HepG2 (cell line): Measurements from ENCODE around the gene ACCS. TPM values are rescaled to one million over a fixed set of nuclear protein-coding genes. Genes with fewer than 3 reads are reported as not detected.

Experiments used
- ATAC-seq: fragments of 200-7000 bp; cut with Tn5 transposase; 3 replicates; pipeline ENCODE4 v1.9.1; 2020; ENCODE audit warnings: mild to moderate bottlenecking, moderate library complexity
- BruUV-seq: library from RNA; stranded (reverse); fragments of 400-500 nt; replicated peaks from 2 replicates; lab custom pipeline; 2021; lab: Mats Ljungman, UMichigan
- CTCF ChIA-PET: fragments of 300-600 bp; formaldehyde crosslinking; extraction: SDS; loops from one replicate; lab custom pipeline; 2021; ENCODE audit warnings: low total read pairs, inconsistent platforms, low intra/inter-chr PET ratio; lab: Yijun Ruan, JAX
- POLR2A ChIA-PET: fragments of 350-600 bp; sonication (Branson Sonifier 250); formaldehyde crosslinking; loops from one replicate; lab custom pipeline; 2020; ENCODE audit warnings: antibody characterized with exemption, inconsistent platforms; lab: Yijun Ruan, JAX
- DNase-seq: peaks from one replicate; pipeline ENCODE4 v3.0.0-alpha.2; 2015; ENCODE audit warnings: low spot score
- FAIRE-seq: peaks from 3 replicates; lab custom pipeline; 2011; peaks lifted over from hg19 to GRCh38; lab: Jason Lieb, UNC
- H2AFZ ChIP-seq: one replicate; pipeline ENCODE4 v1.6.1; 2011; ENCODE audit warnings: low read length, inconsistent platforms
- H3K27ac ChIP-seq: fragments of 300-600 bp; 3 replicates; pipeline ENCODE4 v1.8.0; 2011; ENCODE audit warnings: mixed run types, mild to moderate bottlenecking, mixed read lengths, low read length, inconsistent platforms; ENCODE audit not compliant: insufficient read depth; ENCODE audit errors: extremely low read length
- H3K27me3 ChIP-seq, 2 experiments: fragments of 200-600 bp in 1 of 2; 2 replicates in 1 of 2; 3 replicates in 1 of 2; pipeline versions ENCODE4 v1.6.0 to v1.8.0; 2011; ENCODE audit warnings: low read length in 2 of 2, mild to moderate bottlenecking in 2 of 2, moderate library complexity in 2 of 2, inconsistent platforms in 1 of 2; ENCODE audit not compliant: insufficient read depth in 2 of 2, control insufficient read depth in 1 of 2
- H3K36me3 ChIP-seq, 2 experiments: fragments of 200-600 bp in 1 of 2; replicated peaks in 1 of 2; 2 replicates in 1 of 2; 3 replicates in 1 of 2; pipeline versions ENCODE4 v1.5.1 to v1.8.0; 2011; ENCODE audit warnings: low read length in 2 of 2, inconsistent platforms in 1 of 2; ENCODE audit not compliant: insufficient read depth in 2 of 2, control insufficient read depth in 1 of 2
- H3K4me1 ChIP-seq: 2 replicates; pipeline ENCODE4 v1.5.1; 2012; ENCODE audit warnings: low read length, inconsistent platforms; ENCODE audit not compliant: insufficient read depth
- H3K4me2 ChIP-seq: 2 replicates; pipeline ENCODE4 v1.6.0; 2011; ENCODE audit warnings: low read depth, low read length, inconsistent platforms
- H3K4me3 ChIP-seq, 3 experiments: fragments of 200-600 bp in 1 of 3; sonication (generic), shearing (Covaris generic) in 1 of 3; replicated peaks in 1 of 3; 2 replicates each; pipeline ENCODE4 v1.5.1; 2011 to 2016; ENCODE audit warnings: low read length in 3 of 3, inconsistent platforms in 2 of 3, low read depth in 2 of 3, mild to moderate bottlenecking in 2 of 3, control low read depth in 1 of 3, mixed read lengths in 1 of 3; ENCODE audit not compliant: insufficient read depth in 1 of 3
- H3K79me2 ChIP-seq: one replicate; pipeline ENCODE4 v1.6.1; 2011; ENCODE audit warnings: low read length, inconsistent platforms; ENCODE audit not compliant: insufficient read depth
- H3K9ac ChIP-seq: 2 replicates; pipeline ENCODE4 v1.6.0; 2011; ENCODE audit warnings: mild to moderate bottlenecking, low read depth, low read length, inconsistent platforms; ENCODE audit not compliant: insufficient read depth
- H3K9me3 ChIP-seq: 2 replicates; pipeline ENCODE4 v1.5.1; 2012; ENCODE audit warnings: mild to moderate bottlenecking, low read length
- H4K20me1 ChIP-seq: 2 replicates; pipeline ENCODE4 v1.6.0; 2011; ENCODE audit warnings: inconsistent platforms, mild to moderate bottlenecking, low read length, moderate library complexity; ENCODE audit not compliant: insufficient read depth
- ARHGAP35 ChIP-seq: sonication (generic); formaldehyde crosslinking; IDR thresholded peaks from 2 replicates; pipeline ENCODE4 v1.9.0; 2022; ENCODE audit warnings: mild to moderate bottlenecking, inconsistent platforms, moderate library complexity, missing genetic modification reagents, borderline replicate concordance
- ETV5 ChIP-seq: IDR thresholded peaks from 2 replicates; pipeline ENCODE4 v1.6.1; 2018; ENCODE audit warnings: missing biosample characterization, missing genetic modification reagents, inconsistent platforms, borderline replicate concordance
- HDAC2 ChIP-seq: sonication (generic); formaldehyde crosslinking; IDR thresholded peaks from 2 replicates; pipeline ENCODE4 v1.4.0; 2020; ENCODE audit warnings: missing genetic modification reagents
- HMG20A ChIP-seq: IDR thresholded peaks from 2 replicates; pipeline ENCODE4 v1.6.1; 2016; ENCODE audit warnings: borderline replicate concordance
- MAX ChIP-seq: IDR thresholded peaks from 2 replicates; pipeline ENCODE4 v1.6.1; 2012; ENCODE audit warnings: inconsistent platforms
- RFX3 ChIP-seq: IDR thresholded peaks from 2 replicates; pipeline ENCODE4 v1.6.1; 2016; ENCODE audit warnings: missing biosample characterization, missing genetic modification reagents
- SALL2 ChIP-seq: sonication (generic); formaldehyde crosslinking; IDR thresholded peaks from 2 replicates; pipeline ENCODE4 v1.8.1; 2023; ENCODE audit warnings: mild to moderate bottlenecking, missing genetic modification reagents, inconsistent platforms
- YY1 ChIP-seq: IDR thresholded peaks from 2 replicates; pipeline ENCODE4 v1.6.1; 2011; ENCODE audit warnings: low read length, low read depth, moderate library complexity, mild to moderate bottlenecking; ENCODE audit not compliant: insufficient read depth, insufficient replicate concordance
- ZBTB1 ChIP-seq: sonication (generic); formaldehyde crosslinking; IDR thresholded peaks from 2 replicates; pipeline ENCODE4 v1.4.0; 2020; ENCODE audit warnings: missing genetic modification reagents, borderline replicate concordance
- ZFP37 ChIP-seq: sonication (generic); formaldehyde crosslinking; IDR thresholded peaks from 2 replicates; pipeline ENCODE4 v1.4.0; 2020; ENCODE audit warnings: missing genetic modification reagents, borderline replicate concordance
- ZFP41 ChIP-seq: sonication (generic); formaldehyde crosslinking; IDR thresholded peaks from 2 replicates; pipeline ENCODE4 v1.4.0; 2020; ENCODE audit warnings: mild to moderate bottlenecking, missing genetic modification reagents, borderline replicate concordance
- ZNF251 ChIP-seq: sonication (generic); formaldehyde crosslinking; IDR thresholded peaks from 2 replicates; pipeline ENCODE4 v1.9.0; 2021; ENCODE audit warnings: mild to moderate bottlenecking, missing genetic modification reagents
- ZNF333 ChIP-seq: sonication (generic); formaldehyde crosslinking; IDR thresholded peaks from 2 replicates; pipeline ENCODE4 v1.4.0; 2020; ENCODE audit warnings: mild to moderate bottlenecking, missing genetic modification reagents, borderline replicate concordance
- ZNF44 ChIP-seq: sonication (generic); formaldehyde crosslinking; IDR thresholded peaks from 2 replicates; pipeline ENCODE4 v1.5.1; 2020; ENCODE audit warnings: mild to moderate bottlenecking, missing genetic modification reagents
- ZNF639 ChIP-seq: conservative IDR thresholded peaks from 2 replicates; pipeline ENCODE4 v1.6.1; 2018; ENCODE audit warnings: missing genetic modification reagents
- ZNF749 ChIP-seq: sonication (generic); formaldehyde crosslinking; IDR thresholded peaks from 2 replicates; pipeline ENCODE4 v1.8.0; 2022; ENCODE audit warnings: mild to moderate bottlenecking, missing genetic modification reagents, moderate library complexity, borderline replicate concordance
- whole genome bisulfite sequencing: methylation state at CpG from one replicate; pipeline ENCODE4 v1.1.6; 2017; ENCODE audit warnings: low lambda C conversion rate; 5-methylcytosine and 5-hydroxymethylcytosine counted together
- in situ Hi-C: cut with HindIII; loops from 2 replicates; pipeline ENCODE4 v1.10.0; 2017; ENCODE audit warnings: low pct_unique_long_range_greater_than_20kb; ENCODE audit not compliant: extremely low pct_ligation_motif_present
- intact Hi-C: fragments of 100-400 bp; cut with micrococcal nuclease; formaldehyde crosslinking; loops from one replicate; pipeline ENCODE4 v1.10.0; 2022; ENCODE audit not compliant: unreplicated experiment
- polyA plus RNA-seq, 8 experiments: library from polyadenylated mRNA; depleted of rRNA in 3 of 8; stranded (reverse) in 7 of 8; unstranded in 1 of 8; fragments of >200 nt; fragmentation: Illumina TruSeq in 4 of 8; extraction: Trizol in 4 of 8; gene quantifications; 2 replicates each; pipeline versions ENCODE4 v1.2.1 to v1.2.3, GENCODE V29; 2011 to 2016; ENCODE audit warnings: low read depth in 4 of 8, missing spikeins in 1 of 8, mixed read lengths in 1 of 8; ENCODE audit not compliant: insufficient read depth in 1 of 8
- total RNA-seq, 5 experiments: library from RNA; depleted of rRNA; stranded (reverse); fragments of >200 nt; fragmentation: Illumina TruSeq; extraction: Trizol; gene quantifications; 2 replicates each; pipeline ENCODE4 v1.2.3, GENCODE V29; 2016; ENCODE audit warnings: low read depth in 1 of 5

The ACCS gene
- total and polyA plus RNA-seq, 2 of the 13 experiments (the other 11 are each of a cell fraction or from before 2014, with no cell fraction given) = 0.55 to 0.59 TPM

GRCh38 chr11:44017443-44018126 lies 48.5 kb upstream of the ACCS start:
- POLR2A ChIA-PET = no interaction called here
- BruUV-seq = no TSS peak
- Histone ChIP-seq H4K20me1 (no peaks in the 10 kb centered on the region), H3K27me3 (peaks cover 1 to 2% of the 10 kb centered on the region in 2 experiments; a peak in 1 of 5 replicates), H3K79me2 (no peaks in the 10 kb centered on the region), H3K9ac (no peak overlapping the region), H3K36me3 (no peaks in the 10 kb centered on the region), H2AFZ (no peak overlapping the region), H3K4me2 (no peak overlapping the region), H3K27ac (no peak overlapping the region), H3K4me3 (no peak overlapping the region), H3K4me1 (no peaks in the 10 kb centered on the region), H3K9me3 (no peaks in the 10 kb centered on the region)
- WGBS = 0% methylated on average over 2 of the region's 3 CpGs
- DNase-seq (no peak), FAIRE-seq (no peak), ATAC-seq (no peak)
- intact Hi-C loops (no loop called here), in situ Hi-C loops (no loop called here)
- CTCF ChIA-PET = no interaction called here
- no peak for TF ChIP-seq HDAC2 (CRISPR knock-in tag)
- no peak for TF ChIP-seq RFX3 (CRISPR knock-in tag)
- no peak for TF ChIP-seq ZNF749
- no peak for TF ChIP-seq SALL2 (CRISPR knock-in tag)
- no peak for TF ChIP-seq HMG20A (CRISPR knock-in tag)
- TF ChIP-seq ZNF251 (CRISPR knock-in tag) = no peak
- no peak for TF ChIP-seq MAX
- no peak for TF ChIP-seq YY1
- no peak for TF ChIP-seq ETV5 (CRISPR knock-in tag)
- no peak for TF ChIP-seq ZNF639 (CRISPR knock-in tag)
- TF ChIP-seq ZFP37 (CRISPR knock-in tag) = no peak
- TF ChIP-seq ZFP41 = no peak
- no peak for TF ChIP-seq ARHGAP35
- no peak for TF ChIP-seq ZBTB1 (CRISPR knock-in tag)
- no peak for TF ChIP-seq ZNF44 (CRISPR knock-in tag)
- TF ChIP-seq ZNF333 (CRISPR knock-in tag) = no peak
